ENCODE data around the gene LZIC.
"Not testable (repeated sequence)": the region's sequence is repeated elsewhere in the genome, so short reads cannot be mapped to it uniquely, and the experiment has no call there.

LZIC gene

DNA sequence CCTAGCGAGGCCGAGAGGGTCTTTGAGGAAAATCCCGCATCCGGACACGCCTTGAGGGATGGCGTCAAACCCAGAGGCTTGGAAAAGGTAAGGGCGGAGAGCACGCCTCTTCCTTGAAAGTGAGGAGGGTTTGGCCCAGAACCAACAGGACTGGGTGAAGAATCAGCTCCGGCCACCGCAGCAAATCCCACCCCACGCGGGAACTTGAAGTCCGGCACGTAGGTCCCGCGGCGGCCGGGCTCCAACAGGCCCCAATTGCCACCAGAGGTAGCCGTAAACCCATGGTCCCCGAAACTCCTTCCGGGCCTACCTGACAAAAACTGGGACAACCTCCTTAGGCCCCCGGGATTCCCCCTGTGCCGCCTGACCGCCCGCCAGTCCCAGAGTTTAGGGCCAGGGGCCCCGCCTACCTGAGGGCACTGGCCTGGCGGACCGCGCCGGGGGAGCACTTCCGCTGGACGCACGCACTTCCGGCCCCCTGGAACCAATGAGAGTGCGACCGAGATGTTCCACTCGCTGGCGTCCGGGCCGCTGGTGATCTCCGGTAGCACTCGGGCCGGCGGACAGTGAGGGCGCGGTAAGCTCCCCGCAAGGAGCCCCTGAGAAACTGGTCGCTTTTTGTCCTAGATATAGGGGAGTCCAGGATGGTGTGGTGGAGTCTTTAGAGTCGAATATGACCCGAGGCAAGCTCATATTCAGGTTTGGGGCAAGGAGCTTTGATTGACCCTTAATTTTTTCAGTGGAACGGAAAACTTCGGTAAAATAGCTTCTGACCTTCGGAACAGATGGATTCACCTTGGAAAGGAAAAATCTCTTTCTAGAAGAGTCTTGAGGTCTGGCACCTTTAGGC is at the start of gene LZIC, which contains the start of gene NMNAT1:
Gene LZIC (minus strand): TSS at position 453 of the 850 bp plus-strand sequence. CDS start 6,772 bp downstream, outside the sequence.
Gene NMNAT1 (plus strand): TSS at position 537 of the 850 bp plus-strand sequence. CDS start 28,599 bp downstream, outside the sequence.
- DNase-seq (ENCODE audit: low spot score): peak; percentile 97

- no peak for DNase-seq (ENCODE audit: low spot score)
These were observed 49.7 kb upstream of the LZIC start for GRCh38 chr1:9992910-9993309.

DNA sequence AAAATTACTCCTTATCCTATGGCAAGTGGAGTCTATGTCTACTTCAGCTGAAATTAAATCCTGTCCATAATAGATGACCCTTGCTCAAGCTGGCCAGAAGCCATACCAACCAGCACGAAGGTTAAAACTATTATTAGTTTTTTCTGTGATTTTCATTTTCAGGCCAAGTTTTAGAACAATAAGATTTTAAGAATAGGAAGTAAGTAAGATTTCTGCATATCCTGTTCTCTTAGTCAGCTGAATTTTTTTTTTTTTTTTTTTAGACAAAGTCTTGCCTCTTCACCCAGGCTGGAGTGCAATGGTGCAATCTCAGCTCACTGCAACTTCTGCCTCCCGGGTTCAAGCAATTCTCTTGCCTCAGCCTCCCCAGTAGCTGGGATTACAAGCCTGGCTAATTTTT is 47.8 kb upstream of the LZIC start:
- no peak for DNase-seq (ENCODE audit: low spot score)

GRCh38 chr1:9989773-9990172 is 46.6 kb upstream of the LZIC start:
- DNase-seq (ENCODE audit: low spot score): no peak

- DNase-seq (ENCODE audit: low spot score): no peak
These were observed 41.8 kb upstream of the LZIC start for GRCh38 chr1:9985001-9985400.

- DNase-seq (ENCODE audit: low spot score): no peak
These were observed 41.1 kb upstream of the LZIC start for GRCh38 chr1:9984253-9984652.

DNA sequence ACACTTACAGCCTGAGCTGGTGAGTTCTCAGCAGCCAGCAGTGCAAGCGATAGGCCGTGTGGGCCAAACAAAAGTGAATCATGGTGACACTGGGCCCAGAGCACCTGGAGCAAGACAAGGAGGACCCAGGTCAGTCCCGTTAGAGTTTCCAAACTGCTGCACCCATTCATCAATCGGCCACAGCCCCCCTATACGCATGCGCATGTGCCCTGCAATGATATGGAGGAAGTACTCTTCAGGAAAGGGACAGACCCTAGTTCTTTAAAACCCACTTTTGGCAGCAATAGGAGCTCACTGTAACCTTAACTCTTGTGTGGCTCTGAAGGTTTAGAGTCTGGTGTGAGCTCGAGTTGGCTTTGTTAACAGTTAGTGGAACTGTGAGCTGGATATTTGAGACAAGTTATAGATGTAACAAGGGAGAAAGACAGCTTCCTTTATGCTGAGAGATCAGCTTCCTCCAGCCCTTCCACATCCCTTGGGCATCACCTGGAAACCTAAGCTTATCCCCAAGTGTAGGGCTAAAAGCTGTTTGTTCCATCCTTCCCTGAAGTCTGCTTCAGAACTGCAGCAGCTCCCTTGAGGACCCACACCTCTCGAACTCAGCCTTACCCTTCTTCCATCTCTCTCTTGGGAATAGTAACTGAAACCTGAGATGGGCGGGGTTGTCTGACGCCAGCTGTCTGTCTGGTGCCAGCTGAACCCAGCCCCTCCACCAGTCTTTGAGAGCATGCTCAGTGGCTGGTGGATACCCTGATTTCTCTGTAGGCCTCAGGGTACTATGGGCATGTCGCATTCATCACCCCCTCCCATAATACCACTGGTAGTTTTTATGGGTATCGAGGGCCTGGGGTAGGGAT is 17.7 kb upstream of the LZIC start:
- DNase-seq (ENCODE audit: low spot score): no peak

GRCh38 chr1:9960011-9960410 is 16.8 kb upstream of the LZIC start:
- DNase-seq (ENCODE audit: low spot score): no peak

DNA sequence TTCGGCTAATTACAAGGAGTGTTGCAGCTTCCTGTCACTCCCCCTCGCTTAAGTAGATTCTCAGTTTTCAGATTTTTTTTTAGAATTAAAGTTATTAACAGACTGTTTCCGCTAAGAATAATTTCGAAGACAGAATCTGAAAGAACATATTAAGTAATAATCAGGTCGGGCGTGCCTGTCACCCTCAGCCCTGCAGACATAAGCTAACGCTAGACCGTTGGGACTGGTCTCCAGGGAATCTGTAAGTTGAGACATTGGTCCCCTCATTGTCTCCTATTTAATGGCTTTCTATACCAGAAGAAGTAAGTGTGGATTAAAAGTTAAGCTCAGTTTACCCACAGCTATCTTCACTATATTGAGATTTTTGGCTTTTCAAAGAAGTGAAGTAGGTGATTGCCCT is 14.5 kb upstream of the LZIC start:
- DNase-seq (ENCODE audit: low spot score): no peak

DNA sequence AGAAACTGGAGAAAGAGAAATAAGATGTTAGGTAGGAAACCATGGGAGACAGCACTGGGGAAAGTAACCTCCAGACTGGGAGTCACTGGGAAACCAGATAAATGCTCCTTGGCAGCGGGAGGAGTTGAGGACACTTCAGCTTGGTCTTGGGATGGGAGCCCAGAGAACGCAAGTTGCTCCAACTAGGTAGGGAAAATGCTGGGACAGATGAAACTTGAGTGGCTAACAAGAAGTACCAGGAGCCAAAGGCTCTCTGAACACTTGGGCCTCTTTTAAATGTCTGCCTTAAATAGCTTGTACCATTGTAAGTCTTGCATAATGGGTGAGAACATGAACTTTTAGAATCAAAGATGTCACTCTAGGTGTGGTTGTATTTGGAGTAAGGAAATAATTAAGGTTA is 3.1 kb upstream of the LZIC start:
- DNase-seq (ENCODE audit: low spot score): no peak

- DNase-seq (ENCODE audit: low spot score): peak; percentile 72
These were observed 722 bp downstream of the LZIC start for GRCh38 chr1:9942399-9942938.

- DNase-seq (ENCODE audit: low spot score): no peak
These were observed 13.5 kb downstream of the LZIC start for GRCh38 chr1:9929431-9930385.

- DNase-seq (ENCODE audit: low spot score): peak; percentile 31
These were observed 15.9 kb downstream of the LZIC start for GRCh38 chr1:9927259-9927658.

- DNase-seq (ENCODE audit: low spot score): no peak
These were observed 20.8 kb downstream of the LZIC start for GRCh38 chr1:9922342-9922741.

DNA sequence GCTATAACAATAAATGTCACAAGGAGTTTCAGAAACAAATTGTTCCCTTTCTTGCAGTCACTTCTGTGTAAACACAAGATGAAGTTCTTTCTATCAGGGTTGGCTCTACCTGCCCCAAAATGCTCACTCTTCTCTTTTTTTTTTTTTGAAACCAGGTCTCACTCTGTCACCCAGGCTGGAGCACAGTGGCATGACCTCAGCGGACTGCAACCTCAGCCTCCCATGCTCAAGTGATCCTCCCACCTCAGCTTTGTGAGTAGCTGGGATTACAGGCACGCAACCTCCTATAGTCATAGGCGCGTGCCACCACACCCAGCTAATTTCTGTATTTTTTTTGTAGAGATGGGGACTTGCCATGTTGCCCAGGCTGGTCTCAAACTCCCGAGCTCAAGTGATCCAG is 22.6 kb downstream of the LZIC start:
- no peak for DNase-seq (ENCODE audit: low spot score)

GRCh38 chr1:9917901-9918300 is 25.3 kb downstream of the LZIC start:
- no peak for DNase-seq (ENCODE audit: low spot score)

DNA sequence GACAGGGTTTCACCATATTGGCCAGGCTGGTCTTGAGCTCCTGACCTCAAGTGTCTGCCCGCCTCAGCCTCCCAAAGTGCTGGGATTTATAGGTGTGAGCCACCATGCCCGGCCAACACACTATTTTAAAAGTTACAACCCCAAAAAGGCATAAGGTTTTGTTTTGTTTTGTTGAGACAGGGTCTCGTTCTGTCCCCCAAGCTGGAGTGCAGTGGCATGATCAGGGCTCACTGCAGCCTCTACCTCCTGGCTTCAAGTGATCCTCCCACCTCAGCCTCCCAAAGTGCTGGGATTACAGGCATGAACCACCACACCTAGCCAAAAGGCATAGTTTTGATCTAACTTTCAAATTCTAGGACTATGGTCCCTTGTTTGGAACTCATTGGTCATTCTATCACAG is 25.7 kb downstream of the LZIC start:
- DNase-seq (ENCODE audit: low spot score): not testable (repeated sequence)

DNA sequence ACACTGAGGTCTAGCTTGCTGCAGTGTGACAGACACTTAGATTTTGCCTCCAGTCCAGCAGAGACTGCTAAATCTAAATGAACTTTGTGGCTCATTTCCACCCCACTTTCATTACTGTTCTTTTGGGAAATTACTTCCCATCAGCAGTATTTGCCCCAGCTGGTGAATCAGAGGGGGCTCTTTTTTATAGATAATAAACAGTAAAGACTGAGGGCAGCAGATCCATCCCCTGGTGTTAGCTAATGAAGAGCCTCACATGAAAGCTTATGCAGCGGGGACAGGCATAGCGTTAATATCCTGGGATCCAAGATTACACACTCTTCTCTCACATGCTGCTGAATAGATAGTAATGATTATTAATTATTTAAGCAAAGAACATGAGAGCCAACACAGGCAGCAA is 26.7 kb downstream of the LZIC start:
- no peak for DNase-seq (ENCODE audit: low spot score)

DNA sequence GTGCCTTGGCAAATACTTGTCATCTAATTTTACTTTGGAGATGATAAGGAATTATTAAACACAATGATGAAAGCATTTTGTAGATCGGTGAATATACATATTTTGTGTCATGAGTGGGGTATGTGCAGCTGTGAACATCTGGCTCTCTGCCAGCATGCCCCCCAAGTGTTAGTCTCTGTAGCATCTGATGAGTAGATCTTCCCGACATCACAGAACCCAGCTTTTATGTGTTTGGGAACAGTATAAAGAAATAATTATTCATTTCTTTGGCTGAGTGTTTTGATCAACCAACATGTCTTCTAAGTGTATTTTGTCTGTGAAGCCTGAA is 28.6 kb downstream of the LZIC start:
- DNase-seq (ENCODE audit: low spot score): no peak

DNA sequence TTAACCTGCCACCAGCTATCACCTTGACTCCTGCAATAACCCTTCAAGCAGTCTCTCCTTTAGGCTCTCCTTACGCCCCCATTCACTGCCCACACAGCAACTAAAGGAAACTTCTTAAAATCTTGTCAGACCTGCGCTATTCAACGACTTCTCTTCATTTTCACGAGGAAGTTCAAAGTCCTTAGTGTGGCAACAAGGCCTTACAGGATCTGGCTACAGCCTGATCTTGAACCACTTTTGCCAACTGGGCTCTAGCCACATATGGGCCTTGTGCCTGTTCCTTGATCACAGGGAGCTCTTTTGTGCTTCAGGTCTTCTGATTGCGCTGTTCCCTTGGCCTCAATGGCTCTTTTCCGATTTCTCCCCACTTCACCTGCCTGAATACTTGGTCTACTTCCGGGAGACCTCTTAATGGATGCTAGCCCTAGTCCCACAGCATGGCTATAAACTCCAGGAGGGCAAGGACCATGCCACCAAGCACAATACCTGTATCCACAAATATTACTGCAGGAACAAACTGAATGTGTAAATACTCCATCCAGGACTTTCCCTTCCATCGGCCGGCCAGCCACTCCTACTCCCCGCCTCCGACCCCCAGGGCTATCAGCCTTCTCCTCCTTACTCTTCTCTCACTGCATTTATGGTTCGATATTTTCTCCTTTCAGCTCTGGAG is 30.8 kb downstream of the LZIC start:
- DNase-seq (ENCODE audit: low spot score): no peak
